Panc1 (cell line): ENCODE measurements around the gene C1orf226. TPM values are rescaled to one million over a fixed set of nuclear protein-coding genes. Genes with fewer than 3 reads are reported as not detected.
A peak's percentile ranks its signal among the peaks of the same experiment; 100 is the strongest.

ENCODE experiments used
- ATAC-seq: fragments of 200-7000 bp; cut with Tn5 transposase; 2 replicates; pipeline ENCODE4 v1.9.1; 2020; ENCODE audit warnings: mild to moderate bottlenecking, moderate library complexity
- BruUV-seq: library from RNA; stranded (reverse); fragments of 400-500 nt; replicated peaks from 2 replicates; lab custom pipeline; 2021; lab: Mats Ljungman, UMichigan
- CTCF ChIA-PET: fragments of 300-600 bp; sonication (Branson Sonifier 250); formaldehyde crosslinking; loops from one replicate; lab custom pipeline; 2022; ENCODE audit warnings: antibody characterized with exemption; lab: Charles Lee
- POLR2A ChIA-PET: fragments of 300-600 bp; sonication (Branson Sonifier 250); formaldehyde crosslinking; loops from one replicate; lab custom pipeline; 2022; ENCODE audit warnings: antibody characterized with exemption; lab: Charles Lee
- DNase-seq: peaks from one replicate; pipeline ENCODE4 v3.0.0-alpha.2; 2010; ENCODE audit warnings: low read depth, low spot score
- H3K27ac ChIP-seq: 2 replicates; pipeline ENCODE4 v1.5.1; 2011; ENCODE audit warnings: mild to moderate bottlenecking, low read length, inconsistent platforms
- H3K27me3 ChIP-seq: fragments of 200-500 bp; sonication (Bioruptor generic); 2 replicates; pipeline ENCODE4 v1.6.0; 2014; ENCODE audit warnings: low read length, inconsistent platforms; ENCODE audit not compliant: control insufficient read depth, insufficient read depth
- H3K36me3 ChIP-seq: fragments of 200-500 bp; sonication (Bioruptor generic); 2 replicates; pipeline ENCODE4 v1.5.1; 2014; ENCODE audit warnings: inconsistent platforms, mild to moderate bottlenecking, low read length, moderate library complexity; ENCODE audit not compliant: control insufficient read depth, insufficient read depth
- H3K4me1 ChIP-seq: 2 replicates; pipeline ENCODE4 v1.5.1; 2011; ENCODE audit warnings: inconsistent platforms, mild to moderate bottlenecking, low read length, moderate library complexity; ENCODE audit not compliant: control insufficient read depth, insufficient read depth
- H3K4me3 ChIP-seq, 2 experiments: 2 replicates each; pipeline ENCODE4 v1.5.1; 2011 to 2012; ENCODE audit warnings: low read depth in 2 of 2, low read length in 2 of 2, mild to moderate bottlenecking in 2 of 2, inconsistent platforms in 1 of 2, moderate library complexity in 1 of 2
- H3K9me3 ChIP-seq: fragments of 200-500 bp; sonication (Bioruptor generic); 2 replicates; pipeline ENCODE4 v1.5.1; 2014; ENCODE audit warnings: low read depth, mild to moderate bottlenecking, inconsistent platforms, low read length, moderate library complexity; ENCODE audit not compliant: control insufficient read depth, insufficient read depth
- POLR2AphosphoS5 ChIP-seq: IDR thresholded peaks from 2 replicates; pipeline ENCODE4 v1.6.1; 2012; ENCODE audit warnings: mild to moderate bottlenecking, low read depth, low read length, moderate library complexity
- REST ChIP-seq, 2 experiments: IDR thresholded peaks; 2 replicates each; pipeline ENCODE4 v1.6.1; 2011 to 2012; ENCODE audit warnings: low read depth in 2 of 2, control low read depth in 1 of 2, low read length in 1 of 2, mild to moderate bottlenecking in 1 of 2, moderate library complexity in 1 of 2; ENCODE audit not compliant: insufficient read depth in 1 of 2
- SIN3A ChIP-seq: IDR thresholded peaks from 2 replicates; pipeline ENCODE4 v1.6.1; 2012; ENCODE audit warnings: low read depth, mild to moderate bottlenecking, low read length, moderate library complexity, borderline replicate concordance; ENCODE audit not compliant: insufficient read depth
- TCF7L2 ChIP-seq: IDR thresholded peaks from 2 replicates; pipeline ENCODE4 v1.6.1; 2011; ENCODE audit warnings: mild to moderate bottlenecking, low read depth, low read length, inconsistent platforms
- in situ Hi-C: cut with HindIII; loops from 2 replicates; pipeline ENCODE4 v1.10.0; 2016; ENCODE audit warnings: low sequenced_read_pairs, low pct_unique_long_range_greater_than_20kb
- intact Hi-C: fragments of 100-400 bp; cut with micrococcal nuclease; formaldehyde crosslinking; loops from one replicate; pipeline ENCODE4 v1.10.0; 2022; ENCODE audit not compliant: unreplicated experiment
- total RNA-seq: library from RNA; stranded (reverse); gene quantifications from one replicate; pipeline ENCODE4 v1.2.1, GENCODE V29; 2021; ENCODE audit not compliant: unreplicated experiment
- TF ChIP-seq, protein P1 (sequence below): fragments of 450-650 bp; IDR thresholded peaks from 2 replicates; pipeline ENCODE4 v1.5.1; 2017; ENCODE audit warnings: mild to moderate bottlenecking

C1orf226 gene
- total RNA-seq, 1 experiment from 2014 or later = 38.4 TPM

DNA sequence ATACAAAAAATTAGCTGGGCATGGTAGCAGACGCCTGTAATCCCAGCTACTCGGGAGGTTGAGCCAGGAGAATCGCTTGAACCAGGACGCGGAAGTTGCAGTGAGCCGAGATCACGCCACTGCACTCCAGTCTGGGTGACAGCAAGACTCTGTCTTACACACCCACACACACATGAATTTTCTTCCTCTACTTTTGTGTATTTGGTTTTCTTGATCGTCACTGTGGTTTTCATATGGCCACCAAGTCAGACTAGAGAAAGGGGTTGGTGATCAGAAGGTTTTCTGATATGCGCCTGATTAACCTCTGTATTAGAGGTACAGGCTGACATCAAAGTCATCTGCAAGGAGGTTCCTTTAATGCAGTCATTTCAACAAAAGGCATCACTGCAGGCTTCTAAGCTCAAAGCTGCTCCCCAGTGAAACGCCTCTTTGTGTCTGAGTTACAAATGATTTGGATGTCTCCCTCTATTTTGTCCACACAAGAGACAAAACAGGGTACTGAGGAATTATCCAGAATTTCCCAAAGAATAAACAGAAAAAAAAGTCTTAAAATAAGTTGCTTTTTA lies 19.3 kb downstream of the C1orf226 start:
- in situ Hi-C loops = no loop called here
- no TSS peak for BruUV-seq
- ATAC-seq (no peak), DNase-seq (no peak)
- intact Hi-C loops = no loop called here
- ChIA-PET POLR2A (no interaction called here), CTCF (no interaction called here)
- no peaks in the 10 kb centered on the region for H3K36me3 ChIP-seq
- no peak overlapping the region for H3K4me3 ChIP-seq
- H3K27ac ChIP-seq = no peak overlapping the region
- H3K9me3 ChIP-seq = no peaks in the 10 kb centered on the region
- H3K4me1 ChIP-seq = no peaks in the 10 kb centered on the region
- TF ChIP-seq, protein P1, sequence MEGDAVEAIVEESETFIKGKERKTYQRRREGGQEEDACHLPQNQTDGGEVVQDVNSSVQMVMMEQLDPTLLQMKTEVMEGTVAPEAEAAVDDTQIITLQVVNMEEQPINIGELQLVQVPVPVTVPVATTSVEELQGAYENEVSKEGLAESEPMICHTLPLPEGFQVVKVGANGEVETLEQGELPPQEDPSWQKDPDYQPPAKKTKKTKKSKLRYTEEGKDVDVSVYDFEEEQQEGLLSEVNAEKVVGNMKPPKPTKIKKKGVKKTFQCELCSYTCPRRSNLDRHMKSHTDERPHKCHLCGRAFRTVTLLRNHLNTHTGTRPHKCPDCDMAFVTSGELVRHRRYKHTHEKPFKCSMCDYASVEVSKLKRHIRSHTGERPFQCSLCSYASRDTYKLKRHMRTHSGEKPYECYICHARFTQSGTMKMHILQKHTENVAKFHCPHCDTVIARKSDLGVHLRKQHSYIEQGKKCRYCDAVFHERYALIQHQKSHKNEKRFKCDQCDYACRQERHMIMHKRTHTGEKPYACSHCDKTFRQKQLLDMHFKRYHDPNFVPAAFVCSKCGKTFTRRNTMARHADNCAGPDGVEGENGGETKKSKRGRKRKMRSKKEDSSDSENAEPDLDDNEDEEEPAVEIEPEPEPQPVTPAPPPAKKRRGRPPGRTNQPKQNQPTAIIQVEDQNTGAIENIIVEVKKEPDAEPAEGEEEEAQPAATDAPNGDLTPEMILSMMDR = no peak
- TF ChIP-seq POLR2AphosphoS5 (no peak), SIN3A (no peak), TCF7L2 (no peak), REST (IDR thresholded peaks at IDR 0.05; ENCODE audit: insufficient read depth in 1 of 2, low read depth in 2 of 2, low read length in 1 of 2) (no peak)
- peaks cover 4% of the 10 kb centered on the region; the same call in 1 of the 2 replicates for H3K27me3 ChIP-seq

- ChIA-PET POLR2A (no interaction called here), CTCF (no interaction called here)
- BruUV-seq = no TSS peak
- intact Hi-C loops = no loop called here
- H3K36me3 ChIP-seq = no peaks in the 10 kb centered on the region
- H3K4me3 ChIP-seq = no peak overlapping the region
- no peaks in the 10 kb centered on the region for H3K27me3 ChIP-seq
- DNase-seq = no peak
- peak; percentile 34; the same call in 1 of the 2 replicates for ATAC-seq
- H3K4me1 ChIP-seq = no peaks in the 10 kb centered on the region
- in situ Hi-C loops = no loop called here
- TF ChIP-seq TCF7L2 (no peak), REST (IDR thresholded peaks at IDR 0.05; ENCODE audit: insufficient read depth in 1 of 2, low read depth in 2 of 2, low read length in 1 of 2) (no peak), POLR2AphosphoS5 (no peak), SIN3A (no peak)
- TF ChIP-seq, protein P1 = no peak
- H3K9me3 ChIP-seq = no peaks in the 10 kb centered on the region
- no peak overlapping the region for H3K27ac ChIP-seq
Measured at GRCh38 chr1:162404550-162405160, 23.1 kb downstream of the C1orf226 start.
